ENCODE results near the gene PERCC1. TPM values are rescaled to one million over a fixed set of nuclear protein-coding genes. Genes with fewer than 3 reads are reported as not detected.

The PERCC1 gene
- total and polyA plus RNA-seq, 9 of the 15 experiments (the other 6 are each of a cell fraction or from before 2014, with no cell fraction given): not detected

GRCh38 chr16:1429631-1430030 lies 1.2 kb upstream of the PERCC1 start:
- Histone ChIP-seq H3K4me3 (no peak overlapping the region), H2AFZ (ENCODE audit: low read depth, low read length) (no peak overlapping the region), H3K4me2 (ENCODE audit: insufficient read depth, low read length) (no peak overlapping the region), H3K4me1 (replicated peaks in 1 of 2; ENCODE audit: control insufficient read depth in 2 of 2, insufficient read depth in 2 of 2, low read length in 2 of 2) (peaks cover 0 to 89% of the 10 kb centered on the region in 2 experiments; a peak in 2 of 5 replicates), H3K27ac (ENCODE audit: extremely low read depth, low read depth, low read length) (no peak overlapping the region), H3K36me3 (ENCODE audit: control insufficient read depth, insufficient read depth, low read length) (no peaks in the 10 kb centered on the region), H3K27me3 (ENCODE audit: control insufficient read depth in 2 of 2, insufficient read depth in 2 of 2, low read length in 2 of 2) (peaks cover 0 to 15% of the 10 kb centered on the region in 2 experiments; a peak in 2 of 5 replicates), H3K9me3 (replicated peaks; ENCODE audit: control insufficient read depth, insufficient read depth, low read depth, low read length) (no peaks in the 10 kb centered on the region), H3K9ac (ENCODE audit: insufficient read depth in 1 of 2, low read depth in 2 of 2, low read length in 2 of 2) (peak overlapping the region in 1 of 2 experiments; percentile 58; a peak in 2 of 4 replicates), H4K20me1 (replicated peaks; ENCODE audit: control insufficient read depth, insufficient read depth, low read length) (no peaks in the 10 kb centered on the region), H3K9me1 (ENCODE audit: control insufficient read depth, insufficient read depth, low read length) (no peaks in the 10 kb centered on the region), H3K79me2 (ENCODE audit: control insufficient read depth, insufficient read depth, low read length) (no peaks in the 10 kb centered on the region)
- ATAC-seq (no peak), DNase-seq (ENCODE audit: extremely low read depth in 1 of 4, low spot score in 3 of 4) (no peak), FAIRE-seq (no peak)
- no TSS peak for BruUV-seq (replicated peaks)
- WGBS (ENCODE audit: insufficient coverage, low coverage, missing lambda C conversion rate): 74% methylated on average over 12 of the region's 13 CpGs
- in situ Hi-C loops (cut with MboI) (no loop called here), intact Hi-C loops (cut with micrococcal nuclease) (no loop called here)
- ChIA-PET POLR2A (interaction anchor here (1.5 kb wide), 1 partner anchor 9 kb away, joined by 6 read pairs; the partner anchor contains the start of gene UQCC4), CTCF (ENCODE audit: low intra/inter-chr PET ratio) (no interaction called here)
- TF ChIP-seq TAF9B (IDR thresholded peaks at IDR 0.05; ENCODE audit: partially characterized antibody) (no peak), SMAD4 (CRISPR knock-in tag; conservative IDR thresholded peaks at IDR 0.05) (no peak), DEAF1 (CRISPR knock-in tag; IDR thresholded peaks at IDR 0.05) (no peak), YBX1 (IDR thresholded peaks at IDR 0.05) (no peak), POLR3G (IDR thresholded peaks at IDR 0.05; ENCODE audit: extremely low read depth, insufficient read length, insufficient replicate concordance) (no peak), ZNF253 (CRISPR knock-in tag; conservative IDR thresholded peaks at IDR 0.05) (no peak), E4F1 (CRISPR knock-in tag; IDR thresholded peaks at IDR 0.05; ENCODE audit: borderline replicate concordance) (no peak), SAFB (IDR thresholded peaks at IDR 0.05; ENCODE audit: borderline replicate concordance, low read depth, low read length) (no peak), ZNF785 (CRISPR knock-in tag; IDR thresholded peaks at IDR 0.05) (no peak), ZZZ3 (IDR thresholded peaks at IDR 0.05) (no peak), IFI16 (CRISPR knock-in tag; IDR thresholded peaks at IDR 0.05) (no peak), HOMEZ (CRISPR knock-in tag; IDR thresholded peaks at IDR 0.05) (no peak), TOE1 (IDR thresholded peaks at IDR 0.05; ENCODE audit: borderline replicate concordance) (no peak), TOE1 (CRISPR knock-in tag; IDR thresholded peaks at IDR 0.05; ENCODE audit: borderline replicate concordance, low read depth) (no peak), ZFP36 (IDR thresholded peaks at IDR 0.05; ENCODE audit: low read depth, low read length, partially characterized antibody) (no peak), PHF8 (IDR thresholded peaks at IDR 0.05; ENCODE audit: borderline replicate concordance, low read length) (no peak), CBX2 (IDR thresholded peaks at IDR 0.05; ENCODE audit: insufficient read depth, low read length, poor library complexity, severe bottlenecking) (no peak)

Measured in K562 (cell line).